IPS-NIHi7 (cell line): Measurements from ENCODE around the gene ERFL.
"Not testable (repeated sequence)": the region's sequence is repeated elsewhere in the genome, so short reads cannot be mapped to it uniquely, and the experiment has no call there.

Experiments used
- DNase-seq: peaks from one replicate; pipeline ENCODE4 v3.0.0; 2012; ENCODE audit warnings: mixed read lengths; ENCODE audit errors: extremely low spot score

Gene ERFL

GRCh38 chr19:41941410-41942202, 13.4 kb upstream of the ERFL start:
- DNase-seq: no peak

GRCh38 chr19:41940731-41941409, 12.6 kb upstream of the ERFL start:
- no peak for DNase-seq

- peak; percentile 42 for DNase-seq
Measured at GRCh38 chr19:41939861-41940730, 11.8 kb upstream of the ERFL start.

- DNase-seq: not testable (repeated sequence)
Measured at GRCh38 chr19:41939209-41939608, 11.0 kb upstream of the ERFL start.

- no peak for DNase-seq
Measured at GRCh38 chr19:41937525-41938468, 9.5 kb upstream of the ERFL start.

- DNase-seq: no peak
Measured at GRCh38 chr19:41936961-41937360, 8.7 kb upstream of the ERFL start.

GRCh38 chr19:41936416-41936850, 8.2 kb upstream of the ERFL start:
- no peak for DNase-seq

GRCh38 chr19:41935760-41936415, 7.6 kb upstream of the ERFL start:
- no peak for DNase-seq

- DNase-seq: peak; percentile 91
Measured at GRCh38 chr19:41934849-41935374, 6.7 kb upstream of the ERFL start.

- DNase-seq: no peak
Measured at GRCh38 chr19:41933693-41934426, 5.6 kb upstream of the ERFL start.

- DNase-seq: no peak
Measured at GRCh38 chr19:41932720-41933332, 4.6 kb upstream of the ERFL start.

- no peak for DNase-seq
Measured at GRCh38 chr19:41932259-41932719, 4.0 kb upstream of the ERFL start.

- peak; percentile 74 for DNase-seq
Measured at GRCh38 chr19:41930926-41931592, 2.8 kb upstream of the ERFL start.

GRCh38 chr19:41930322-41930722, 2.1 kb upstream of the ERFL start:
- DNase-seq: no peak

- DNase-seq: no peak
Measured at GRCh38 chr19:41929536-41930071, 1.4 kb upstream of the ERFL start.

- no peak for DNase-seq
Measured at GRCh38 chr19:41928754-41929535, 696 bp upstream of the ERFL start.

- DNase-seq: peak; percentile 70
Measured at GRCh38 chr19:41927497-41928192, 604 bp downstream of the ERFL start.
